ENCODE measurements around the gene NPB.
A peak's percentile ranks its signal among the peaks of the same experiment; 100 is the strongest.

The NPB gene

DNA sequence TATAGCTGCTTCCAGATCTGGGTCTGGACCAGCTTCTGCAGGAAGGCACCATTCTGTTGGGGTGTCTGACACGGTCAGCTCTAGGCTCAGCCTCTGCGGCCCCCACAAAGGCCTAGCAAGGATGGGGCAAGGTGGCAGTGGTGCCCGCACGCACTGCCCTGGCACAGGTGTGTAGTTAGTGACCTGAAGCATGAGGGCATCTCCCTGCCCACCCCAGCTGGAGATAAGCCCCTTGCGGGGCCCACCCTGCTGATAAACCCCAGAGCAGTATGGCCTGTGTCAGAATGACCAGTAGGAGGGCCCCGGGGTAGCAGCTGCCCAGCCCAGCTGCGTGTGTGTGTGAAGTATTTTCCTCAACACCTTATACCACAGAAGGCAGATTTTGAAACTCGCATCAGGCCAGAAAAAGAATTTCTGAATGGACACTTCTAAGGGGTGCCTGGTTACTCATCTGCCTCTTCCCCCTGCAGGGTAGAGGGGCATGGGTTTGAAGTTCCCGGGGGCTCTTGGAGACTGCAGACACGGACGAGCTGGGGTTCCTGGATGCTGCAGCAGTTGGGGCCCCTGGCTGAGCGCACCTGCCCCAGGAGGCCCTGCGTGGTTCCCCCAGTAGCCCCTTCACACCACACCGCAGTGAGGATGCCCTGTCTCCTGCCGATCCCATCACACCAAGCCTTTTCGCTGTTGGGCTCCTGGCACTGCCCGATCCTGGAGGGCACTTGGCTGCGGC lies 35.4 kb upstream of the NPB start:
- peaks cover 5 to 53% (median 27%) of the 10 kb centered on the region in 4 experiments for H3K36me3 ChIP-seq (ENCODE audit: control insufficient read depth in 4 of 4, insufficient read depth in 4 of 4, low read length in 3 of 4)
- no peaks in the 10 kb centered on the region for H3K27me3 ChIP-seq (replicated peaks in 2 of 5; ENCODE audit: control insufficient read depth in 4 of 5, insufficient read depth in 5 of 5, low read length in 4 of 5)
- no peaks in the 10 kb centered on the region for H3K9me3 ChIP-seq (ENCODE audit: control extremely low read depth in 1 of 5, control insufficient read depth in 4 of 5, insufficient read depth in 2 of 5, low read depth in 1 of 5, low read length in 4 of 5)
- WGBS (ENCODE audit: insufficient coverage): 83% methylated on average over 16 of the region's 18 CpGs
- ChIA-PET POLR2A (interaction anchor here (0.6 to 1.6 kb wide), 7 partner anchors 8 to 88 kb away, joined by 3 to 4 read pairs (median 3); partner anchors contain the start of genes ALYREF, ANAPC11 and MAFG), CTCF (interaction anchor here (0.8 to 3.8 kb wide), 5 partner anchors 12 to 111 kb away, joined by 3 to 10 read pairs (median 3); partner anchors contain the start of gene ASPSCR1)
- H3K4me1 ChIP-seq (ENCODE audit: control extremely low read depth in 1 of 4, control insufficient read depth in 4 of 4, insufficient read depth in 4 of 4, low read length in 3 of 4): peaks cover 0 to 57% (median 46%) of the 10 kb centered on the region in 4 experiments
- H3K4me3 ChIP-seq (ENCODE audit: control insufficient read depth in 1 of 7, extremely low read depth in 1 of 7, insufficient read depth in 4 of 7, low read depth in 2 of 7, low read length in 6 of 7): peak overlapping the region in 2 of 7 experiments; percentile 4 to 42
- peak overlapping the region in 1 of 2 experiments; percentile 58 for H3K27ac ChIP-seq (ENCODE audit: insufficient read depth in 1 of 2, low read depth in 1 of 2, low read length in 2 of 2, poor library complexity in 1 of 2, severe bottlenecking in 2 of 2)
- DNase-seq: no peak

DNA sequence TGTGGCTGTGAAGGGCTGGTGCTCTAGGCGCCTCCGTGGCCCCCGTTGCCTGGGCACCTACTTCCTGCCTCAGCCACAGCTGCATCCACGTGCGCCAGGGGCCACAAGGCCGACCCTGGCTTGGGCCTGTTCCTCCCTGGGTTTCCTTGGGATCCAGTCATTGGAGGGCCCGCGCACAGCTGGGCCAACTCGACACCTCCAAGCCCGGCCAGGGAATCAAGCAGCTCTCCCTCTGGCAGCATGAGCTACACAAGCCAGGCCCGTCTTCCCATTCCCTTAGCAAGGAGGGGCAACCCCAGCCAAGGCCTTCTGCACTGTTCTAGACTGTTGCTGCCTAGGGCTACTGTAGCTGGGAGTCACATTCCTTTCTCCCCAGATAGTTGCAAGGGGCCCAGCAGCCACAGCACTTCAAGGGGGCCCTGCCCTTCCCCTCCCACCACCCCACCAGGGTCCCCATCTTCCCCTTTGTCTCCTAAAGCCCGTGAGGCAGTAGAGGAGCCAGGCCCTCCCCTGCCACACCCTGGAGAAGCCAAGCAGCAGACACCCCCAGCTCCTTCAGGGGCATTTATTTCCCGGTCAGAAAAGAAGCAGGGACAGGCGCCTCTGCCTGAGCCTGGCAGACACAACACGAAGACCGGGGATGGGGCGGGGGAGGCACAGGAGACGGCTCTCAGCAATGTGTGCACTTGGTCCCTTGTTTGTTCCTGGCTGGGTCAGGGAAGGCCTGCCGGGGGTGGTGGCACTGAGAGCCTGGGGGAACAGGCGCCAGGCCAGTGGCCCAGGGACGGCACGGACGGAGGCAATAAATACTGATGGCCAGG lies 34.7 kb upstream of the NPB start:
- no peaks in the 10 kb centered on the region for H3K27me3 ChIP-seq (replicated peaks in 2 of 5; ENCODE audit: control insufficient read depth in 4 of 5, insufficient read depth in 5 of 5, low read length in 4 of 5)
- no peaks in the 10 kb centered on the region for H3K9me3 ChIP-seq (ENCODE audit: control extremely low read depth in 1 of 5, control insufficient read depth in 4 of 5, insufficient read depth in 2 of 5, low read depth in 1 of 5, low read length in 4 of 5)
- peaks cover 0 to 57% (median 46%) of the 10 kb centered on the region in 4 experiments for H3K4me1 ChIP-seq (ENCODE audit: control extremely low read depth in 1 of 4, control insufficient read depth in 4 of 4, insufficient read depth in 4 of 4, low read length in 3 of 4)
- peak overlapping the region in 1 of 2 experiments; percentile 58 for H3K27ac ChIP-seq (ENCODE audit: insufficient read depth in 1 of 2, low read depth in 1 of 2, low read length in 2 of 2, poor library complexity in 1 of 2, severe bottlenecking in 2 of 2)
- peaks cover 5 to 53% (median 27%) of the 10 kb centered on the region in 4 experiments for H3K36me3 ChIP-seq (ENCODE audit: control insufficient read depth in 4 of 4, insufficient read depth in 4 of 4, low read length in 3 of 4)
- WGBS (ENCODE audit: insufficient coverage): 62% methylated on average over 20 of the region's 23 CpGs
- H3K4me3 ChIP-seq (ENCODE audit: control insufficient read depth in 1 of 7, extremely low read depth in 1 of 7, insufficient read depth in 4 of 7, low read depth in 2 of 7, low read length in 6 of 7): peak overlapping the region in 2 of 7 experiments; percentile 4 to 42
- DNase-seq: peak in 2 of 3 donors; percentile 63 to 73
- ChIA-PET CTCF (interaction anchor here (0.8 to 3.8 kb wide), 6 partner anchors 13 to 154 kb away, joined by 3 to 10 read pairs (median 4); partner anchors contain the start of genes ASPSCR1 and MAFG), POLR2A (interaction anchor here (0.6 to 1.6 kb wide), 6 partner anchors 9 to 61 kb away, joined by 3 to 4 read pairs (median 4); partner anchors contain the start of genes ALYREF, ANAPC11 and MAFG)

DNA sequence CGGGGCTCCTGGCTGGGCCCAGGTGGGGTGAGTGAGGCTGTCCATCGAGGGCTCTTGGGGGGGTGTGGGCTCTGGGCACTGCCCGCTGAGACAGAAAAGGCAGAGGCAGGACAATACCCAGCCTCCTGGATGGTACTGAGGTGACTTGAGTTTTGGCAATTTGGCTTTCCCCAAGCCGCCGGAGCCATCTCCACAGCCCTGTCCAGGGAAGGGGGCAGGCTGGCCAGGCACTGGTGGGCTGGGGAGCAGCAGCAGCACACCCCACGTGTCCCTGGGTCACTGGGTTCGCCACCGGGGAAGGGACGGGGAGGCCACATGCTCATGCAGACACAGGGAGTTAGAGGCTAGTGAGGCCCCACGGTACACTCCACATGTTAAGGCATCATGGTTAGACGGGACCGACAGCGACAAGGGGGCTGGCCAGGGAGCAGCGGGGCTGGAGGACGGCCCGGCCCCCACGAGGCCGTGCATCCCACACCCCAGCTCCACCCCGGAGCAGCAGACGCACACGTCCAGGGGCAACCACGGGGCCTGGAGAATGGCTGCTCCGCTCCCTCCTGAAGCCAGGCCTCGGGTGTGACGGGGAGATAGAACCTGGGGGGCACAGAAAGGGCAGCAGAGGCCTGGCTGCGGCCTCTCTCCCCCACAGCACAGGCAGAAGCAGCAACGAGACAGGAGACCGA lies 33.9 kb upstream of the NPB start:
- Histone ChIP-seq H3K4me3 (ENCODE audit: control insufficient read depth in 1 of 7, extremely low read depth in 1 of 7, insufficient read depth in 4 of 7, low read depth in 2 of 7, low read length in 6 of 7) (no peak overlapping the region), H3K27ac (ENCODE audit: insufficient read depth in 1 of 2, low read depth in 1 of 2, low read length in 2 of 2, poor library complexity in 1 of 2, severe bottlenecking in 2 of 2) (peak overlapping the region in 1 of 2 experiments; percentile 58), H3K36me3 (ENCODE audit: control insufficient read depth in 4 of 4, insufficient read depth in 4 of 4, low read length in 3 of 4) (peaks cover 4 to 51% (median 26%) of the 10 kb centered on the region in 4 experiments), H3K9me3 (ENCODE audit: control extremely low read depth in 1 of 5, control insufficient read depth in 4 of 5, insufficient read depth in 2 of 5, low read depth in 1 of 5, low read length in 4 of 5) (no peaks in the 10 kb centered on the region), H3K4me1 (ENCODE audit: control extremely low read depth in 1 of 4, control insufficient read depth in 4 of 4, insufficient read depth in 4 of 4, low read length in 3 of 4) (peaks cover 0 to 65% (median 50%) of the 10 kb centered on the region in 4 experiments), H3K27me3 (replicated peaks in 2 of 5; ENCODE audit: control insufficient read depth in 4 of 5, insufficient read depth in 5 of 5, low read length in 4 of 5) (no peaks in the 10 kb centered on the region)
- WGBS (ENCODE audit: insufficient coverage): 94% methylated on average over 25 of the region's 28 CpGs
- ChIA-PET CTCF (interaction anchor here (1.0 to 3.8 kb wide), 6 partner anchors 17 to 153 kb away, joined by 4 to 10 read pairs (median 7); partner anchors contain the start of gene MAFG), POLR2A (no interaction called here)
- no peak for DNase-seq

DNA sequence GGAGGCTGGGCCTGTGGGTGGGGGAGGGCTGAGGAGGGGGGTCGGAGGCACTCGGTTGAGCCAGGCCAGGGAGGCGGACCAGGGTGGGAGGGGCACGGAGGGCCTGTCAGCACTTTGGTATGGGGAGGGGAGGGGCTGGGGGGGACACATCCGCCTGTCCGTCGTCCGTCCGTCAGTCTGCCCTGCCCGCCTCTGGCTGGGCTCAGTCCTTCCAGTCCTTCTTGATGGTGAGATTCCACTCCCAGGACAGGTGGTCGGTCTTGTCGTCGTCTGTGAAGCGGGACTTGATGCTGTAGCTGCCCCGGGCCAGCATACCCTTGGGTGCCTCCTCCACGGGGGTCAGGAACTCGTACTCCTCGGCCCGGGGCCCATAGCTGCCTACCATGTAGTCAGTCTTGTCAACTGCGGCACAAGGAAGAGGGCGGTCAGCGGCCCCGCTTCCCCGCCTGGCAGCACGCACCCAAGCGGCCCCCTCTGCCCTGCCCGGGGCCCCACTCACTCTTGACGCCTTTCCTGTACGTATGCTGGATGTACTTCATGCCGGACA lies 33.3 kb upstream of the NPB start:
- no peaks in the 10 kb centered on the region for H3K27me3 ChIP-seq (replicated peaks in 2 of 5; ENCODE audit: control insufficient read depth in 4 of 5, insufficient read depth in 5 of 5, low read length in 4 of 5)
- CTCF ChIA-PET: interaction anchor here (0.9 to 3.8 kb wide), 13 partner anchors 9 to 152 kb away, joined by 3 to 20 read pairs (median 5); partner anchors contain the start of gene MAFG
- H3K36me3 ChIP-seq (ENCODE audit: control insufficient read depth in 4 of 4, insufficient read depth in 4 of 4, low read length in 3 of 4): peaks cover 0 to 46% (median 24%) of the 10 kb centered on the region in 4 experiments
- no peaks in the 10 kb centered on the region for H3K9me3 ChIP-seq (ENCODE audit: control extremely low read depth in 1 of 5, control insufficient read depth in 4 of 5, insufficient read depth in 2 of 5, low read depth in 1 of 5, low read length in 4 of 5)
- 84% methylated on average over 30 of the region's 30 CpGs for WGBS (ENCODE audit: insufficient coverage)
- H3K4me3 ChIP-seq (ENCODE audit: control insufficient read depth in 1 of 7, extremely low read depth in 1 of 7, insufficient read depth in 4 of 7, low read depth in 2 of 7, low read length in 6 of 7): peak overlapping the region in 2 of 7 experiments; percentile 8 to 16
- POLR2A ChIA-PET: interaction anchor here (0.6 to 2.6 kb wide), 4 partner anchors 8 to 311 kb away, joined by 3 to 21 read pairs (median 4); partner anchors contain the start of gene P4HB
- H3K27ac ChIP-seq (ENCODE audit: insufficient read depth in 1 of 2, low read depth in 1 of 2, low read length in 2 of 2, poor library complexity in 1 of 2, severe bottlenecking in 2 of 2): no peak overlapping the region
- peaks cover 0 to 63% (median 51%) of the 10 kb centered on the region in 4 experiments for H3K4me1 ChIP-seq (ENCODE audit: control extremely low read depth in 1 of 4, control insufficient read depth in 4 of 4, insufficient read depth in 4 of 4, low read length in 3 of 4)
- no peak for DNase-seq

DNA sequence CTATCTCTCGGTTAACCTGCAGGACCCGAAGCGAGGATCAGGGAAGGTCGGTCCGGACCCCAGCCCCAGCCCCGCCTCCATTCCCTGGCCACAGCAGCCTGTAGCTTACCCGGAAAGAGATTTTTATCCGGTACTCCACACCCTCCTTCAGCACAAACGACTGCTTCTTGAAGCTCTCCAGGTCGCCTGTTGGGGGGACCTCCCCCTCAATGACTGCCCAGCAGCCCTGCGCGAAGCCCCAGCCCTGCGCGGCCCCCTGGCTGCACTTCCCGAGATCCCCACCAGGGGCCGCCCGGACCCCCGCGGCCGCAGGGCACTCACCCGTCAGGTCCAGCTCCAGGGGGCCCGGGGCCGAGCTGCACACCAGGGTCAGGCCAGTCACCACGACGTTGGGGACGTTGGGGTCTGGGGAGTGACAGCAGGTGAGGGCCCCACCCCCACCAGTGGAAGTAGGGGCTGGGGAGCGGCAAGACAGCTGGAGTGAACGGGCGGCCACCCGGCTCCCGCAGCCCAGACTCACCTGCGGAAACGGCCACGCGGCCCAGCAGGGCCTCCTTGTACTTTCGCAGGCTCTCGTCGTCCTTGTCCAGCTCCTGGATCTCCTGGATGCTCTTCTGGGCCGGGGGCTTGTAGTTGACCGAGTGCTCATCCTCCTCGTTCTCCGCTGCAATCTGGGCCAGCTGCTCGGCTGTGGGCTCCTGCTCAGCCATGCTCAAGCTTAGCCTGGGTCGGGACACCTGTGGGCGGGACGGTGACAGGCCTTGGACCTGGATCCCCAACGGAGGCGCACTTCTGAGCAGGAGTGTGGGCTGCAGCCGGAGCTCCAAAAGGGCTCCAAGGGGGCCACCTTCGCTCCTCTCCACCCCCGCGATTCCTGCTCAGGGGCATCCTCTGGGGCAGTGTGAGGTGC lies 32.6 kb upstream of the NPB start:
- DNase-seq: peak in 2 of 3 donors; percentile 59 to 61
- no peaks in the 10 kb centered on the region for H3K9me3 ChIP-seq (ENCODE audit: control extremely low read depth in 1 of 5, control insufficient read depth in 4 of 5, insufficient read depth in 2 of 5, low read depth in 1 of 5, low read length in 4 of 5)
- no peaks in the 10 kb centered on the region for H3K27me3 ChIP-seq (replicated peaks in 2 of 5; ENCODE audit: control insufficient read depth in 4 of 5, insufficient read depth in 5 of 5, low read length in 4 of 5)
- H3K36me3 ChIP-seq (ENCODE audit: control insufficient read depth in 4 of 4, insufficient read depth in 4 of 4, low read length in 3 of 4): peaks cover 0 to 42% (median 24%) of the 10 kb centered on the region in 4 experiments
- ChIA-PET CTCF (interaction anchor here (0.9 to 3.8 kb wide), 17 partner anchors 8 to 184 kb away, joined by 3 to 20 read pairs (median 5); partner anchors contain the start of genes MAFG and P4HB), POLR2A (interaction anchor here (0.6 to 2.6 kb wide), 5 partner anchors 8 to 311 kb away, joined by 3 to 21 read pairs (median 4); partner anchors contain the start of gene P4HB)
- WGBS (ENCODE audit: insufficient coverage): 56% methylated on average over 52 of the region's 52 CpGs
- peak overlapping the region in 1 of 2 experiments; percentile 89 for H3K27ac ChIP-seq (ENCODE audit: insufficient read depth in 1 of 2, low read depth in 1 of 2, low read length in 2 of 2, poor library complexity in 1 of 2, severe bottlenecking in 2 of 2)
- peak overlapping the region in 6 of 7 experiments; percentile 80 to 91 (median 88) for H3K4me3 ChIP-seq (ENCODE audit: control insufficient read depth in 1 of 7, extremely low read depth in 1 of 7, insufficient read depth in 4 of 7, low read depth in 2 of 7, low read length in 6 of 7)
- peaks cover 0 to 65% (median 51%) of the 10 kb centered on the region in 4 experiments for H3K4me1 ChIP-seq (ENCODE audit: control extremely low read depth in 1 of 4, control insufficient read depth in 4 of 4, insufficient read depth in 4 of 4, low read length in 3 of 4)
